Astrocyte (in vitro differentiated cells and primary cell): Measurements from ENCODE around the gene CUEDC2. TPM values are rescaled to one million over a fixed set of nuclear protein-coding genes. Genes with fewer than 3 reads are reported as not detected.

Source experiments
- DNase-seq: peaks from one replicate; pipeline ENCODE4 v3.0.0-alpha.2; 2010; ENCODE audit warnings: low read depth
- FAIRE-seq: peaks from 2 replicates; lab custom pipeline; 2011; peaks lifted over from hg19 to GRCh38; lab: Jason Lieb, UNC
- H2AFZ ChIP-seq: 2 replicates; pipeline ENCODE4 v1.6.0; 2012; ENCODE audit warnings: low read depth, low read length, inconsistent platforms
- H3K27ac ChIP-seq: 2 replicates; pipeline ENCODE4 v1.5.1; 2011; ENCODE audit warnings: low read depth, low read length, inconsistent platforms
- H3K27me3 ChIP-seq: 2 replicates; pipeline ENCODE4 v1.6.0; 2011; ENCODE audit warnings: low read length, inconsistent platforms; ENCODE audit not compliant: insufficient read depth
- H3K36me3 ChIP-seq: 2 replicates; pipeline ENCODE4 v1.5.1; 2011; ENCODE audit warnings: low read length, inconsistent platforms; ENCODE audit not compliant: insufficient read depth
- H3K4me1 ChIP-seq: 2 replicates; pipeline ENCODE4 v1.5.1; 2011; ENCODE audit warnings: low read length, inconsistent platforms; ENCODE audit not compliant: insufficient read depth
- H3K4me2 ChIP-seq: 2 replicates; pipeline ENCODE4 v1.6.0; 2012; ENCODE audit warnings: low read length, inconsistent platforms
- H3K4me3 ChIP-seq: 2 replicates; pipeline ENCODE4 v1.5.1; 2011; ENCODE audit warnings: low read depth, mild to moderate bottlenecking, low read length, inconsistent platforms; ENCODE audit not compliant: insufficient read depth
- H3K79me2 ChIP-seq: 2 replicates; pipeline ENCODE4 v1.6.0; 2012; ENCODE audit warnings: mild to moderate bottlenecking, low read length, inconsistent platforms; ENCODE audit not compliant: insufficient read depth
- H3K9ac ChIP-seq: 2 replicates; pipeline ENCODE4 v1.6.0; 2012; ENCODE audit warnings: mild to moderate bottlenecking, low read length, inconsistent platforms
- H3K9me3 ChIP-seq: 2 replicates; pipeline ENCODE4 v1.5.1; 2012; ENCODE audit warnings: low read depth, mild to moderate bottlenecking, low read length, inconsistent platforms; ENCODE audit not compliant: insufficient read depth
- H4K20me1 ChIP-seq: 2 replicates; pipeline ENCODE4 v1.6.0; 2012; ENCODE audit warnings: low read length, inconsistent platforms; ENCODE audit not compliant: insufficient read depth
- H3K27ac Mint-ChIP-seq: one replicate; pipeline ENCODE4 v1.8.0; 2021; ENCODE audit warnings: mild to moderate bottlenecking, mixed read lengths; ENCODE audit not compliant: unreplicated experiment
- H3K27me3 Mint-ChIP-seq: one replicate; pipeline ENCODE4 v1.8.0; 2021; ENCODE audit warnings: low read depth, mixed read lengths; ENCODE audit not compliant: unreplicated experiment
- H3K36me3 Mint-ChIP-seq: one replicate; pipeline ENCODE4 v1.8.0; 2021; ENCODE audit warnings: low read depth, mixed read lengths; ENCODE audit not compliant: unreplicated experiment
- H3K4me1 Mint-ChIP-seq: one replicate; pipeline ENCODE4 v1.8.0; 2021; ENCODE audit warnings: low read depth, mixed read lengths; ENCODE audit not compliant: unreplicated experiment
- H3K4me3 Mint-ChIP-seq: one replicate; pipeline ENCODE4 v1.8.0; 2021; ENCODE audit warnings: mild to moderate bottlenecking, moderate library complexity, mixed read lengths; ENCODE audit not compliant: unreplicated experiment
- H3K9me3 Mint-ChIP-seq: one replicate; pipeline ENCODE4 v1.8.0; 2021; ENCODE audit warnings: mild to moderate bottlenecking, mixed read lengths; ENCODE audit not compliant: unreplicated experiment
- EZH2 ChIP-seq: IDR thresholded peaks from 2 replicates; pipeline ENCODE4 v1.6.1; 2012; ENCODE audit warnings: mild to moderate bottlenecking, low read length, inconsistent platforms; ENCODE audit not compliant: insufficient read depth
- total RNA-seq: library from RNA; stranded (reverse); gene quantifications from 2 replicates; pipeline ENCODE4 v1.2.1, GENCODE V29; 2021
- TF ChIP-seq, protein P1 (sequence below): IDR thresholded peaks from 2 replicates; pipeline ENCODE4 v1.5.1; 2011; ENCODE audit warnings: low read depth, mild to moderate bottlenecking, inconsistent platforms, low read length, moderate library complexity; ENCODE audit not compliant: insufficient read depth

Gene CUEDC2
- total RNA-seq, 1 donor from 2014 or later, result 49.1 TPM

DNA sequence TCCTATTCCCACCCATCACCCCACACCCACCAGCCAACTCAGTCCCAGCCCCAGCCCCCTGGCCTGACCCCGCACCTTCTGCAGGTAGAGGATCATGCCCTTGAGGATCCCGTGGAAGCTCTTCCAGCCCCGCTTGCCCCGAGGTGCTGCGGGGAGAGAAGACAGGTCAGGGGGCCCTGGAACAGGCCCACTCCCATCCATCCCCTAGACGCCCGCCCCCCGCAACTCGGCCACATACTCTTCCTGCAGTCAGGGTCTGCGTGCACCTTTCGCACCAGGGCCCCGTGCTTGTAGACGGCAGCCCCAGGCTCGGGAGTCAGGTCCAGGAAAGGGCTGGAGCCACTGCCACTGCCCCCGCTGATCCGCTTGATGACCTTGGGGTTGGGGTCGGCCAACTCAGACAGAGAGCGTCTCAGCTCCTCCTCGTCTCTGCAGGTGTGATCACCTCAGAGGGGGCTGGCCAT, 27.2 kb downstream of the CUEDC2 start:
- Histone ChIP-seq H4K20me1 (peaks cover 21% of the 10 kb centered on the region), H3K4me1 (peaks cover 12% of the 10 kb centered on the region), H3K4me3 (no peak overlapping the region), H3K9me3 (no peaks in the 10 kb centered on the region), H3K36me3 (no peaks in the 10 kb centered on the region), H3K9ac (no peak overlapping the region), H3K79me2 (no peaks in the 10 kb centered on the region), H3K4me2 (no peak overlapping the region), H2AFZ (no peak overlapping the region), H3K27me3 (peaks cover 8% of the 10 kb centered on the region), H3K27ac (no peak overlapping the region)
- DNase-seq (no peak), FAIRE-seq (no peak)
- no peak for TF ChIP-seq EZH2
- TF ChIP-seq, protein P1, sequence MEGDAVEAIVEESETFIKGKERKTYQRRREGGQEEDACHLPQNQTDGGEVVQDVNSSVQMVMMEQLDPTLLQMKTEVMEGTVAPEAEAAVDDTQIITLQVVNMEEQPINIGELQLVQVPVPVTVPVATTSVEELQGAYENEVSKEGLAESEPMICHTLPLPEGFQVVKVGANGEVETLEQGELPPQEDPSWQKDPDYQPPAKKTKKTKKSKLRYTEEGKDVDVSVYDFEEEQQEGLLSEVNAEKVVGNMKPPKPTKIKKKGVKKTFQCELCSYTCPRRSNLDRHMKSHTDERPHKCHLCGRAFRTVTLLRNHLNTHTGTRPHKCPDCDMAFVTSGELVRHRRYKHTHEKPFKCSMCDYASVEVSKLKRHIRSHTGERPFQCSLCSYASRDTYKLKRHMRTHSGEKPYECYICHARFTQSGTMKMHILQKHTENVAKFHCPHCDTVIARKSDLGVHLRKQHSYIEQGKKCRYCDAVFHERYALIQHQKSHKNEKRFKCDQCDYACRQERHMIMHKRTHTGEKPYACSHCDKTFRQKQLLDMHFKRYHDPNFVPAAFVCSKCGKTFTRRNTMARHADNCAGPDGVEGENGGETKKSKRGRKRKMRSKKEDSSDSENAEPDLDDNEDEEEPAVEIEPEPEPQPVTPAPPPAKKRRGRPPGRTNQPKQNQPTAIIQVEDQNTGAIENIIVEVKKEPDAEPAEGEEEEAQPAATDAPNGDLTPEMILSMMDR, result no peak
- Mint-ChIP-seq H3K4me1 (peaks cover 19% of the 10 kb centered on the region), H3K36me3 (peaks cover 4% of the 10 kb centered on the region), H3K9me3 (no peaks in the 10 kb centered on the region), H3K27me3 (peaks cover 10% of the 10 kb centered on the region), H3K27ac (no peak overlapping the region), H3K4me3 (no peak overlapping the region)

DNA sequence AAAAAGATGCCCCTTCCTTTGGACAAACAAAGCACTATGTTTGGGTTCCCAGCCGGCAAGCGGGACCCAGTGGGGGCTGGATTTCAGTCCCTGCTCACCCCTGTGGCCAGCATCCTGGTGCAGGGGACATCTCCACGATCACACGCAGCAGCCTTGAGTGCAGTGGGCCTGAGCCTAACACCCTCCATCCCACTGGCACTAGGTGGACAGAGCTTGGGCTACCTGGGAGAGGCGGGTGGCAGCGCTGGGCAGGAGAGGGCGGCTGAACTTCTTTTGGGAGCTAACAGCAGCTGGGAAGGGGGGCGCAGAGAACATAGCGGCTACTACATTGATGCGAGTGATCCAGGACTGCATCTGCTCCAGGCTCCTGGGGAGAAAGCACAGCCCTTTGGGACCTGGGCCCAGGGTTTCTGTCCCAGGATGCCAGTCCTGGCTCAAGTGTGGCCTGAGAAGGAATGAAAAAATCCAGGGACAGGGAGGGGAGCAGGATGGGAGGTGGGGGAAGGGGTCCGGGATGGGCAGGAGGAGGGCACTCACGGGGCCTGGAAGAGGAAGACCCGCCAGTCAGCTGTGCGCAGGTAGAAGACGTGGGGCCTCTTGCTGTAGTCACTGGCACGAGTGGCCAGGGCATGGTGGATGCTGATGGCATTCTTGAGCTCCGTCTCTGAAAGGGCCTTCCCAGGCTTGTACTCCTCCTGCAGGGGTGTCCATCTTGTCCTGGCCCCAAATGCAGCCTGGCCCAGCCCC, 27.8 kb downstream of the CUEDC2 start:
- Histone ChIP-seq H3K79me2 (no peaks in the 10 kb centered on the region), H3K36me3 (no peaks in the 10 kb centered on the region), H3K4me3 (no peak overlapping the region), H3K4me1 (peaks cover 18% of the 10 kb centered on the region), H2AFZ (no peak overlapping the region), H3K27ac (no peak overlapping the region), H3K9me3 (no peaks in the 10 kb centered on the region), H3K4me2 (no peak overlapping the region), H4K20me1 (peaks cover 21% of the 10 kb centered on the region), H3K9ac (no peak overlapping the region), H3K27me3 (peaks cover 2% of the 10 kb centered on the region)
- Mint-ChIP-seq H3K4me1 (peaks cover 17% of the 10 kb centered on the region), H3K4me3 (no peak overlapping the region), H3K27ac (no peak overlapping the region), H3K36me3 (peaks cover 3% of the 10 kb centered on the region), H3K9me3 (no peaks in the 10 kb centered on the region), H3K27me3 (peaks cover 5% of the 10 kb centered on the region)
- FAIRE-seq (no peak), DNase-seq (no peak)
- TF ChIP-seq EZH2, result no peak
- TF ChIP-seq, protein P1, result no peak

DNA sequence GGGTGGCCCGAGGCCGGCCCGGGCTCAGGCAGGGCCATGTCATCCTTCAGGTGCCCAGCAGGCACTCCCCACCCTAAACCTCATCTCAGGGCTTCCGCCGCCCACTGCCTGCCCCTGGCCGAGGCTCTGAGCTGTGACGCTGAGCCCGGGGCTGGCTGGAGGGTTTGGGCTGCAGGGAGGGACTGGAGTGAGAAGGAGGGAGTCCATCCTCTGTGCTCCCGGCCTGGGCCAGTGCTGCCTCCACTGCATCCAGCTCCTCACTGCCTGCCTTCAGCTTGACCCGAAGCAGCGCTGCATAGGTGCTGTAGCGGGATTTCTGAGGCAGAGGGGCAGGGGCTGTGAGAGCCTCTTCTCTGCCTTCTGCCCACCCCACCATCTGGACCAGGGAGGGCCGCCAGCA, 29.3 kb downstream of the CUEDC2 start:
- Mint-ChIP-seq H3K4me3 (no peak overlapping the region), H3K9me3 (no peaks in the 10 kb centered on the region), H3K27me3 (peaks cover under 1% of the 10 kb centered on the region), H3K4me1 (peaks cover 19% of the 10 kb centered on the region), H3K36me3 (peaks cover 6% of the 10 kb centered on the region), H3K27ac (no peak overlapping the region)
- H3K4me1 ChIP-seq, result peaks cover 20% of the 10 kb centered on the region
- no peak overlapping the region for H2AFZ ChIP-seq
- no peak overlapping the region for H3K9ac ChIP-seq
- H3K4me2 ChIP-seq, result no peak overlapping the region
- TF ChIP-seq, protein P1, result no peak
- TF ChIP-seq EZH2, result no peak
- no peak overlapping the region for H3K27ac ChIP-seq
- H3K4me3 ChIP-seq, result no peak overlapping the region
- peaks cover 17% of the 10 kb centered on the region for H4K20me1 ChIP-seq
- FAIRE-seq (no peak), DNase-seq (no peak)
- no peaks in the 10 kb centered on the region for H3K79me2 ChIP-seq
- H3K27me3 ChIP-seq, result no peaks in the 10 kb centered on the region
- H3K36me3 ChIP-seq, result no peaks in the 10 kb centered on the region
- no peaks in the 10 kb centered on the region for H3K9me3 ChIP-seq
